VCaP (cell line): ENCODE data around the gene DHDH.

Experiments
- H3K27ac ChIP-seq: fragments of 450-650 bp; 2 replicates; pipeline ENCODE4 v1.5.1; 2017
- CTCF ChIP-seq: fragments of 450-650 bp; conservative IDR thresholded peaks from 2 replicates; pipeline ENCODE4 v1.5.1; 2017; ENCODE audit warnings: mild to moderate bottlenecking, moderate library complexity

The DHDH gene

GRCh38 chr19:48964205-48965039 is 30.9 kb downstream of the DHDH start:
- peak overlapping the region; percentile 87 for H3K27ac ChIP-seq
- TF ChIP-seq CTCF, result no peak

DNA sequence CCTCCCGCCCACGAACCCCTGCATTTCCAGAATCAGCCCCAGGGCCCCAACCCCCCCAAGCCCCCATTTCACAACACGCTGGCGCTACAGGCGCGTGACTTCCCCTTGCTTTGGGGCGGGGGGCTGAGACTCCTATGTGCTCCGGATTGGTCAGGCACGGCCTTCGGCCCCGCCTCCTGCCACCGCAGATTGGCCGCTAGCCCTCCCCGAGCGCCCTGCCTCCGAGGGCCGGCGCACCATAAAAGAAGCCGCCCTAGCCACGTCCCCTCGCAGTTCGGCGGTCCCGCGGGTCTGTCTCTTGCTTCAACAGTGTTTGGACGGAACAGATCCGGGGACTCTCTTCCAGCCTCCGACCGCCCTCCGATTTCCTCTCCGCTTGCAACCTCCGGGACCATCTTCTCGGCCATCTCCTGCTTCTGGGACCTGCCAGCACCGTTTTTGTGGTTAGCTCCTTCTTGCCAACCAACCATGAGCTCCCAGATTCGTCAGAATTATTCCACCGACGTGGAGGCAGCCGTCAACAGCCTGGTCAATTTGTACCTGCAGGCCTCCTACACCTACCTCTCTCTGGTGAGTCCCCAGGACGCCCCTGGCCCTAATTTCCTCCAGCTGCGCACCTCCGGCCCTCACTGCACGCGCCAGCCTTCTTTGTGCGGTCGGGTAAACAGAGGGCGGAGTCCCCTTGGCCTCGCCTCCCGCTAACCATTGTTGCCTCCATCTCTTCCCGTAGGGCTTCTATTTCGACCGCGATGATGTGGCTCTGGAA is 31.7 kb downstream of the DHDH start, which contains the start of gene FTL:
TSS of gene FTL (plus strand) at position 270 of the 766 bp plus-strand sequence. CDS start at position 469, 199 bp downstream.
- H3K27ac ChIP-seq, result peak within 1 kb of the TSS; percentile 87
- no peak for TF ChIP-seq CTCF

GRCh38 chr19:48965806-48966540 is 32.5 kb downstream of the DHDH start:
- no peak for TF ChIP-seq CTCF
- H3K27ac ChIP-seq, result peak overlapping the region; percentile 87

DNA sequence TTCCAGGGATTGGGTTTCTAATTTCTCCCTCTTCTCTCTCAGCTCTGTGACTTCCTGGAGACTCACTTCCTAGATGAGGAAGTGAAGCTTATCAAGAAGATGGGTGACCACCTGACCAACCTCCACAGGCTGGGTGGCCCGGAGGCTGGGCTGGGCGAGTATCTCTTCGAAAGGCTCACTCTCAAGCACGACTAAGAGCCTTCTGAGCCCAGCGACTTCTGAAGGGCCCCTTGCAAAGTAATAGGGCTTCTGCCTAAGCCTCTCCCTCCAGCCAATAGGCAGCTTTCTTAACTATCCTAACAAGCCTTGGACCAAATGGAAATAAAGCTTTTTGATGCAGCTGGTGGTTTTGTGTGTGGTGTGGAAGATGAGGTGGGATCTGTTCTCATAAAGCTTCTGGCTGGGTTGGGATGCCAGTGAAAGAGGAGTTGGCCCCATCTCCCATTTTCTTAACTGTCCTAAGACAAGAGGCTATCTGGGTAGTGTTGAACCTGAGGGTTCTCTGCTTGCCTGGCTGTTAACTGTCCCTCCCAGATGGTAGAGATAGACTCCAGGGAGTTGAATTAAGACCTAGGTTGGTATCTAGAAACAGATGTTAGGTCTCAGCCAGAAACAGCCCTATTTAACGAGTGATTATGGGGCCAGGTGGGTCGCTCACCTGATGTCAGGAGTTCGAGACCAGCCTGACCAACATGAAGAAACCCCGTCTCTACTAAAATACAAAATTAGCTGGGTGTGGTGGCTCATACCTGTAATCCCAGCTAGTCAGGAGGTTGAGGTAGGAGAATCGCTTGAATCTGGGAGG is 33.2 kb downstream of the DHDH start:
- TF ChIP-seq CTCF, result no peak
- peak overlapping the region; percentile 87 for H3K27ac ChIP-seq

DNA sequence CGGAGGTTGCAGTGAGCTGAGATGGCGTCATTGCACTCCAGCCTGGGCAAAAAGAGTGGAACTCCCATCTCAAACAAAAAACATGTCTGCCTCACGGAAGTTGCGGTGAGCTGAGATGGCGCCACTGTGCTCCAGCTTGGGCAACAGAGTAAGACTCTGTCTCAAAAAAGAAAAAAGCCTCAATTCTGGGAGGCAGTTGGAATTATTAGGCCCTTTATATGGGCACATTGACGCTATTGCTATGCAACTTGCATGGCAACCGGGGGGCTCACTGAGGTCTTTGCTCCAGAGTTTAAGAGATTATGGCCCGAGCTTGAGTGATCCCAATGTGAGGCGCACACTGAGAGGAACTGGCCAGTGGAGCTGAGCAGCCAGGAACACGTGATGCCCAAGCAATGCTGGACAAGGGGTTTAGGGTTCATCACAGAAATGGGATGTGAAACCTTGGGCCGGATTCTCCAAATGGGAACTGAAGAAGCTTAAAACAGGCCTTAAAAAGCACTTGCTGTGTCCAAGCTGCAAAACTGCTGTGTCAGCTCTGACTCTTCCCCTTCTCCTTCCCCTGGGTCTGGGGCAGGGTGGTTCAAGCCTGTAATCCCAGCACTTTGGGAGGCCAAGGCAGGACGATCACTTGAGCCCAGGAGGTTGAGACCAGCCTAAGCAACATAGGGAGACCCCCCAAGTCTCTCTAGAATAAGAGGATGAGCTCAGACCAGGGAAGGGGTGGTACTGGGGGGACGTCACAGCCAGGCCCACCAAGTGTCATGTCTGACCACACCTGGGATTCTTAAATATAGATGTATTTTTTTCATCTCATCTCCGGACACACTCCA is 34.1 kb downstream of the DHDH start:
- TF ChIP-seq CTCF, result no peak
- H3K27ac ChIP-seq, result no peak overlapping the region

GRCh38 chr19:48968179-48968661 is 34.7 kb downstream of the DHDH start:
- H3K27ac ChIP-seq, result no peak overlapping the region
- TF ChIP-seq CTCF, result no peak
